Liver (tissue), 9 donors: Measurements from ENCODE around the gene MARCHF6. TPM values are rescaled to one million over a fixed set of nuclear protein-coding genes. Genes with fewer than 3 reads are reported as not detected.
A peak's percentile ranks its signal among the peaks of the same experiment; 100 is the strongest.

Experiments
- DNase-seq: peaks from one replicate; pipeline ENCODE4 v3.0.0-alpha.2; 2017; ENCODE audit warnings: low spot score
- H3K27ac ChIP-seq, 2 donors: one replicate each; pipeline ENCODE4 v1.7.0; 2013; ENCODE audit warnings: inconsistent platforms in 2 of 2, low read length in 2 of 2, control low read depth in 1 of 2, low read depth in 1 of 2, mild to moderate bottlenecking in 1 of 2
- H3K27me3 ChIP-seq, 4 donors: one replicate each; pipeline versions ENCODE4 v1.6.1 to v1.7.0; 2013; ENCODE audit warnings: low read length in 3 of 4, inconsistent platforms in 1 of 4, mild to moderate bottlenecking in 1 of 4, moderate library complexity in 1 of 4; ENCODE audit not compliant: control insufficient read depth in 4 of 4, insufficient read depth in 4 of 4
- H3K36me3 ChIP-seq, 4 donors: one replicate each; pipeline versions ENCODE4 v1.6.1 to v1.7.0; 2013; ENCODE audit warnings: low read length in 3 of 4, mild to moderate bottlenecking in 3 of 4, low read depth in 1 of 4, moderate library complexity in 1 of 4; ENCODE audit not compliant: control insufficient read depth in 4 of 4, insufficient read depth in 3 of 4
- H3K4me1 ChIP-seq, 4 donors: one replicate each; pipeline versions ENCODE4 v1.6.1 to v1.7.0; 2013; ENCODE audit warnings: low read length in 3 of 4, mild to moderate bottlenecking in 3 of 4, moderate library complexity in 1 of 4; ENCODE audit not compliant: control insufficient read depth in 4 of 4, insufficient read depth in 4 of 4
- H3K4me3 ChIP-seq, 3 donors: one replicate each; pipeline versions ENCODE4 v1.6.1 to v1.7.0; 2013; ENCODE audit warnings: low read length in 3 of 3, control low read depth in 1 of 3, low read depth in 1 of 3, mild to moderate bottlenecking in 1 of 3
- H3K9ac ChIP-seq, 2 donors: one replicate each; pipeline ENCODE4 v1.7.0; 2013; ENCODE audit warnings: low read length in 2 of 2, mild to moderate bottlenecking in 2 of 2, moderate library complexity in 2 of 2, control low read depth in 1 of 2, low read depth in 1 of 2
- H3K9me3 ChIP-seq, 4 donors: one replicate each; pipeline versions ENCODE4 v1.6.1 to v1.7.0; 2013; ENCODE audit warnings: low read length in 3 of 4; ENCODE audit not compliant: control insufficient read depth in 4 of 4
- EGR1 ChIP-seq, 2 donors: IDR thresholded peaks; 2 replicates each; pipeline ENCODE4 v1.6.1; 2016 to 2018; ENCODE audit warnings: antibody characterized with exemption in 2 of 2, low read depth in 2 of 2
- FOXA1 ChIP-seq: IDR thresholded peaks from 2 replicates; pipeline ENCODE4 v1.6.1; 2016; ENCODE audit warnings: antibody characterized with exemption
- FOXA2 ChIP-seq: IDR thresholded peaks from 2 replicates; pipeline ENCODE4 v1.6.1; 2016; ENCODE audit warnings: antibody characterized with exemption
- GABPA ChIP-seq, 2 donors: IDR thresholded peaks in 1 of 2; conservative IDR thresholded peaks in 1 of 2; 2 replicates each; pipeline ENCODE4 v1.6.1; 2016; ENCODE audit warnings: antibody characterized with exemption in 2 of 2, mild to moderate bottlenecking in 1 of 2, moderate library complexity in 1 of 2
- HNF4A ChIP-seq, 2 donors: conservative IDR thresholded peaks; 2 replicates each; pipeline ENCODE4 v1.6.1; 2016; ENCODE audit warnings: antibody characterized with exemption in 2 of 2, mild to moderate bottlenecking in 2 of 2
- HNF4G ChIP-seq: IDR thresholded peaks from 2 replicates; pipeline ENCODE4 v1.6.1; 2016; ENCODE audit warnings: antibody characterized with exemption
- JUND ChIP-seq, 2 donors: IDR thresholded peaks; 2 replicates each; pipeline ENCODE4 v1.6.1; 2016; ENCODE audit warnings: antibody characterized with exemption in 2 of 2
- NR2F2 ChIP-seq: IDR thresholded peaks from 2 replicates; pipeline ENCODE4 v1.6.1; 2016; ENCODE audit warnings: antibody characterized with exemption
- RAD21 ChIP-seq, 2 donors: IDR thresholded peaks; 2 replicates each; pipeline ENCODE4 v1.6.1; 2016; ENCODE audit warnings: antibody characterized with exemption in 2 of 2, mild to moderate bottlenecking in 2 of 2
- RXRA ChIP-seq, 2 donors: IDR thresholded peaks; 2 replicates each; pipeline ENCODE4 v1.6.1; 2017 to 2018; ENCODE audit warnings: antibody characterized with exemption in 2 of 2, mild to moderate bottlenecking in 1 of 2
- SP1 ChIP-seq: IDR thresholded peaks from 2 replicates; pipeline ENCODE4 v1.6.1; 2018; ENCODE audit warnings: antibody characterized with exemption, mild to moderate bottlenecking
- YY1 ChIP-seq: IDR thresholded peaks from 2 replicates; pipeline ENCODE4 v1.6.1; 2016; ENCODE audit warnings: antibody characterized with exemption, mild to moderate bottlenecking
- WGBS: extraction: QIAGEN DNeasy Blood & Tissue Kit; methylation state at CpG from one replicate; pipeline ENCODE4 v1.1.7; 2013; 5-methylcytosine and 5-hydroxymethylcytosine counted together
- polyA plus RNA-seq, 2 donors: library from polyadenylated mRNA; stranded (reverse) in 1 of 2; unstranded in 1 of 2; fragments of 200-250 nt in 1 of 2; fragments of >200 nt in 1 of 2; fragmentation: Nextera tagmentation in 1 of 2; extraction: Ambion mirVana in 1 of 2; gene quantifications; one replicate each; pipeline versions ENCODE4 v1.2.1 to v1.2.3, GENCODE V29; 2013 to 2015
- total RNA-seq, 2 donors: library from RNA; depleted of rRNA; stranded (reverse); fragments of >200 nt; gene quantifications; one replicate each; pipeline ENCODE4 v1.2.3, GENCODE V29; 2014
- TF ChIP-seq, protein P1 (sequence below): IDR thresholded peaks from 2 replicates; pipeline ENCODE4 v1.6.1; 2016; ENCODE audit warnings: antibody characterized with exemption, mild to moderate bottlenecking
- TF ChIP-seq, protein P2 (sequence below): fragments of 150-350 bp; IDR thresholded peaks from 2 replicates; pipeline ENCODE4 v1.5.1; 2017; ENCODE audit warnings: improper control_type of control experiment, low read depth, low read length; ENCODE audit not compliant: missing input control
- TF ChIP-seq, protein P3 (sequence below): IDR thresholded peaks from 2 replicates; pipeline ENCODE4 v1.6.1; 2016; ENCODE audit warnings: antibody characterized with exemption
- TF ChIP-seq, protein P4 (sequence below): IDR thresholded peaks from 2 replicates; pipeline ENCODE4 v1.6.1; 2016; ENCODE audit warnings: antibody characterized with exemption
- donor health status: healthy.
- donor health status: healthy.
- donor health status: healthy.
- donor health status: healthy.
- donor health status: healthy.

MARCHF6 gene
- total and polyA plus RNA-seq, 4 donors: 20.6 to 77.7 (median 62.4) TPM

DNA sequence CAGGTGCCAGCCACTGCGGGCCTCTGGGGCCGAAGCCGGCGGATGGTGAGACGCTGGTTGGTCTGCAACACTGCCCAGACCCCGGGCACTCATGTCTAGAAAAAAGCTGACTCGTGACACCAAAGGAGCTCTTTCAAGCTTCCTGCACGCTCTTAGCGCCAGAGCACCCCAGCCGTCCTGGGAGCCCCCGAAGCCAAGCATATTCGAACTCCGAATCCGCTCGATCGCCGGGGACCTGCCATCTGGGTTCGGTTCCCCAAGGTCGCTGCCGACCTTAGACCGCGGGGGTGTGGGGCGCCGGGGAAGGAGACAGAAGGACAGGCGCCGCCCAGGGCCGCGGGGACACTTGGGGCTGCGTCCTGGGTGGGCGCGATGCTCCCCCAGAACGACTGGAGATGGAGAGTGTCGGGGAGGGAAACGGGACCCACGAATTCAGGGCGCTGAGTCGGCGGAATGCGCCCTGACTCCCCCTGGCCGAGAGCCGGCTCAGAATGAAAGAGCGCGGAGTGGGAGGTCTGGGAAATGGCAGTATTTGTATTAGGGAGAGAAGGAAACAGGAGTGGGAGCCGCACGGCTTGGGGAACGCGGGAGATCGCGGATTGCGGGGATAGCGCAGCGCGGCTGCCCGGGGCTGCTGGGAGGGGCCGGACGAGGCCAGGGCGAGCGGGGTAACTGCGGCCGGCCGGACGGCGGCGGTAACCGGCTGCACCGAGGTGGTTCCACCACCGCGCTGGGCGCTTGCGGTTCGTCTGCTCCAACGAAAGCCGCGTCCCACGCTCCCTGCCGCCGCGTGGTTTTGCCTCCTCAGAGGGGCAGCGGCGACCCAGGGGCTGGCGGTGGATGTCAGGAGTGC is 20.1 kb upstream of the MARCHF6 start:
- Histone ChIP-seq H3K27me3 (no peaks in the 10 kb centered on the region), H3K9me3 (no peaks in the 10 kb centered on the region), H3K36me3 (no peaks in the 10 kb centered on the region), H3K9ac (peak overlapping the region; percentile 69 to 94), H3K4me1 (peaks cover 13 to 60% (median 41%) of the 10 kb centered on the region in 4 donors), H3K27ac (peak overlapping the region; percentile 87 to 92), H3K4me3 (peak overlapping the region; percentile 54 to 71 (median 62))
- peak; percentile 52 for DNase-seq
- WGBS: 5% methylated on average over 81 of the region's 81 CpGs
- no peak for TF ChIP-seq RXRA (IDR thresholded peaks at IDR 0.05)
- TF ChIP-seq, protein P1, sequence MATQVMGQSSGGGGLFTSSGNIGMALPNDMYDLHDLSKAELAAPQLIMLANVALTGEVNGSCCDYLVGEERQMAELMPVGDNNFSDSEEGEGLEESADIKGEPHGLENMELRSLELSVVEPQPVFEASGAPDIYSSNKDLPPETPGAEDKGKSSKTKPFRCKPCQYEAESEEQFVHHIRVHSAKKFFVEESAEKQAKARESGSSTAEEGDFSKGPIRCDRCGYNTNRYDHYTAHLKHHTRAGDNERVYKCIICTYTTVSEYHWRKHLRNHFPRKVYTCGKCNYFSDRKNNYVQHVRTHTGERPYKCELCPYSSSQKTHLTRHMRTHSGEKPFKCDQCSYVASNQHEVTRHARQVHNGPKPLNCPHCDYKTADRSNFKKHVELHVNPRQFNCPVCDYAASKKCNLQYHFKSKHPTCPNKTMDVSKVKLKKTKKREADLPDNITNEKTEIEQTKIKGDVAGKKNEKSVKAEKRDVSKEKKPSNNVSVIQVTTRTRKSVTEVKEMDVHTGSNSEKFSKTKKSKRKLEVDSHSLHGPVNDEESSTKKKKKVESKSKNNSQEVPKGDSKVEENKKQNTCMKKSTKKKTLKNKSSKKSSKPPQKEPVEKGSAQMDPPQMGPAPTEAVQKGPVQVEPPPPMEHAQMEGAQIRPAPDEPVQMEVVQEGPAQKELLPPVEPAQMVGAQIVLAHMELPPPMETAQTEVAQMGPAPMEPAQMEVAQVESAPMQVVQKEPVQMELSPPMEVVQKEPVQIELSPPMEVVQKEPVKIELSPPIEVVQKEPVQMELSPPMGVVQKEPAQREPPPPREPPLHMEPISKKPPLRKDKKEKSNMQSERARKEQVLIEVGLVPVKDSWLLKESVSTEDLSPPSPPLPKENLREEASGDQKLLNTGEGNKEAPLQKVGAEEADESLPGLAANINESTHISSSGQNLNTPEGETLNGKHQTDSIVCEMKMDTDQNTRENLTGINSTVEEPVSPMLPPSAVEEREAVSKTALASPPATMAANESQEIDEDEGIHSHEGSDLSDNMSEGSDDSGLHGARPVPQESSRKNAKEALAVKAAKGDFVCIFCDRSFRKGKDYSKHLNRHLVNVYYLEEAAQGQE: peak; percentile 38
- TF ChIP-seq, protein P2, sequence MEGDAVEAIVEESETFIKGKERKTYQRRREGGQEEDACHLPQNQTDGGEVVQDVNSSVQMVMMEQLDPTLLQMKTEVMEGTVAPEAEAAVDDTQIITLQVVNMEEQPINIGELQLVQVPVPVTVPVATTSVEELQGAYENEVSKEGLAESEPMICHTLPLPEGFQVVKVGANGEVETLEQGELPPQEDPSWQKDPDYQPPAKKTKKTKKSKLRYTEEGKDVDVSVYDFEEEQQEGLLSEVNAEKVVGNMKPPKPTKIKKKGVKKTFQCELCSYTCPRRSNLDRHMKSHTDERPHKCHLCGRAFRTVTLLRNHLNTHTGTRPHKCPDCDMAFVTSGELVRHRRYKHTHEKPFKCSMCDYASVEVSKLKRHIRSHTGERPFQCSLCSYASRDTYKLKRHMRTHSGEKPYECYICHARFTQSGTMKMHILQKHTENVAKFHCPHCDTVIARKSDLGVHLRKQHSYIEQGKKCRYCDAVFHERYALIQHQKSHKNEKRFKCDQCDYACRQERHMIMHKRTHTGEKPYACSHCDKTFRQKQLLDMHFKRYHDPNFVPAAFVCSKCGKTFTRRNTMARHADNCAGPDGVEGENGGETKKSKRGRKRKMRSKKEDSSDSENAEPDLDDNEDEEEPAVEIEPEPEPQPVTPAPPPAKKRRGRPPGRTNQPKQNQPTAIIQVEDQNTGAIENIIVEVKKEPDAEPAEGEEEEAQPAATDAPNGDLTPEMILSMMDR: peak; percentile 19

DNA sequence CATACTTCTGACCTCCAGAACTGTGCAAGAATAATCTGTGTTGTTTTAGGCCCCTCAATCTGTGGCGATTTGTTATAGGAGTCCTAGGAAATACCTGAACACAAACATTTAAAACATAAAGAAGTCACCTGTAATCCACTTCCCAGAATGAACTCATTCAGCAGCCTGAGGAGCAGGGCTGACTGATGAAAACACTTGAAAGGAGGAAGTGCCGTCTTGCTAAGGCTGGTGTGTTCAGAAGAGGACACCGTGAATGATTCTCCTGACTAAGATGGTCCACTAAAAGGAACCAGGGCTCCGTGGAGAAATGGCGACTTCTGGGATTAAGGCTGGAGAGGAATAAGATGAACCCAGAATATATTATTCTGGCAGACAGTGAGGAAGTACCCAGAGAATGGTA is 18.7 kb upstream of the MARCHF6 start:
- Histone ChIP-seq H3K27me3 (no peaks in the 10 kb centered on the region), H3K4me3 (no peak overlapping the region), H3K9me3 (no peaks in the 10 kb centered on the region), H3K4me1 (peaks cover 13 to 54% (median 38%) of the 10 kb centered on the region in 4 donors), H3K9ac (no peak overlapping the region), H3K27ac (peak overlapping the region; percentile 76 to 84), H3K36me3 (no peaks in the 10 kb centered on the region)
- no peak for DNase-seq
- 94% methylated on average over 5 of the region's 5 CpGs for WGBS
- TF ChIP-seq JUND (IDR thresholded peaks at IDR 0.05) (no peak), GABPA (IDR thresholded peaks at IDR 0.05 in 1 of 2, conservative IDR thresholded peaks at IDR 0.05 in 1 of 2) (no peak), FOXA1 (no peak)

DNA sequence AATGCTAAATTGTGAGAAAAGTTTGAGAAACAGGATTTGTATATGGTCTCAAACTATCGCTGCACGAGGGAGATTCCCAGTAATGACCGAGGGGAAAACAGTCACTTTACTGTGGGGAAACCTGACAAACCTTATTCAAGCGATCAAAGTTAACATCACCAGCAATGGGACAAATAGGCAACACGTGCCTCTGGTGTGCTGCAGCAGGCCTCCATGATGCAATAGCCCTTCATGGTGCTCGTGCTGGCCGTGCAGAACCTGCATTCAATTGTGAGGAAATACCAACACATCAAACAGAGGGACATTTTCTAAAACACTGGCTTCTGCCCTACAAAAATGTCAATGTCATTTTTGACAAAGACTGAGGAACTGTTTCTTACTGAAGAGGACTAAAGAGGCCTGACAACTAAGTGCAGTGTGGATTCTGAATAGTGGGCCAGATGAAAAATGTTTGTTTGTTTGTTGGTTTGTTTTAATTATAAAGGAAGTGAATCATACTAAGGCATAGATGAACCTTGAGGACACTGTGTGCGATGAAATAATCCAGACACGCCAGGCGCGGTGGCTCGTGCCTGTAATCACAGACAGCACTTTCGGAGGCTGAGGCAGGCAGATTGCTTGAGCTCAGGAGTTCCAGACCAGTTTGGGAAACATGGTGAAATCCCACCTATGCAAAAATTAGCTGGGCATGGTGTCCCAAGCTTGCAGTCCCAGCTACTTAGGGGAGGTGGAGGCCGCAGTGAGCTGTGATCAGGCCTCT is 17.6 kb upstream of the MARCHF6 start:
- peak overlapping the region; percentile 76 to 84 for H3K27ac ChIP-seq
- no peaks in the 10 kb centered on the region for H3K9me3 ChIP-seq
- peak overlapping the region in 1 of 2 donors; percentile 55 for H3K9ac ChIP-seq
- H3K4me3 ChIP-seq: no peak overlapping the region
- H3K36me3 ChIP-seq: no peaks in the 10 kb centered on the region
- H3K27me3 ChIP-seq: no peaks in the 10 kb centered on the region
- peaks cover 7 to 43% (median 28%) of the 10 kb centered on the region in 4 donors for H3K4me1 ChIP-seq
- WGBS: 70% methylated on average over 14 of the region's 14 CpGs
- no peak for DNase-seq
- TF ChIP-seq, protein P3, sequence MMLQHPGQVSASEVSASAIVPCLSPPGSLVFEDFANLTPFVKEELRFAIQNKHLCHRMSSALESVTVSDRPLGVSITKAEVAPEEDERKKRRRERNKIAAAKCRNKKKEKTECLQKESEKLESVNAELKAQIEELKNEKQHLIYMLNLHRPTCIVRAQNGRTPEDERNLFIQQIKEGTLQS: peak; percentile 96
- TF ChIP-seq FOXA2 (peak; percentile 71), EGR1 (IDR thresholded peaks at IDR 0.05; ENCODE audit: low read depth in 2 of 2) (peak in 1 of 2 donors; percentile 53), NR2F2 (no peak), GABPA (IDR thresholded peaks at IDR 0.05 in 1 of 2, conservative IDR thresholded peaks at IDR 0.05 in 1 of 2) (peak in 1 of 2 donors; percentile 13), HNF4A (conservative IDR thresholded peaks at IDR 0.05) (peak; percentile 69 to 91), RAD21 (IDR thresholded peaks at IDR 0.05) (peak; percentile 45 to 57), HNF4G (peak; percentile 31), FOXA1 (peak; percentile 23), YY1 (peak; percentile 92), JUND (IDR thresholded peaks at IDR 0.05) (peak; percentile 51 to 71), RXRA (IDR thresholded peaks at IDR 0.05) (peak; percentile 74 to 95), SP1 (peak; percentile 84)
- TF ChIP-seq, protein P2: no peak
- TF ChIP-seq, protein P4, sequence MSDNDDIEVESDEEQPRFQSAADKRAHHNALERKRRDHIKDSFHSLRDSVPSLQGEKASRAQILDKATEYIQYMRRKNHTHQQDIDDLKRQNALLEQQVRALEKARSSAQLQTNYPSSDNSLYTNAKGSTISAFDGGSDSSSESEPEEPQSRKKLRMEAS: peak; percentile 91
